GM12891 (cell line): Measurements from ENCODE around the gene PIP5K1C.

ENCODE experiments used
- PAX5 ChIP-seq: IDR thresholded peaks from 2 replicates; pipeline ENCODE4 v1.6.1; 2011; ENCODE audit warnings: low read length, moderate library complexity, mild to moderate bottlenecking; ENCODE audit not compliant: insufficient read depth, severe bottlenecking
- POLR2A ChIP-seq: IDR thresholded peaks from 2 replicates; pipeline ENCODE4 v1.6.1; 2011; ENCODE audit warnings: low read depth, low read length, control low read depth
- POLR2AphosphoS5 ChIP-seq: IDR thresholded peaks from 2 replicates; pipeline ENCODE4 v1.6.1; 2011; ENCODE audit warnings: low read depth, low read length, control low read depth
- POU2F2 ChIP-seq: IDR thresholded peaks from 2 replicates; pipeline ENCODE4 v1.6.1; 2011; ENCODE audit warnings: low read depth, mild to moderate bottlenecking, control low read depth, low read length, moderate library complexity
- SPI1 ChIP-seq: IDR thresholded peaks from 2 replicates; pipeline ENCODE4 v1.6.1; 2011; ENCODE audit warnings: low read depth, low read length, control low read depth
- TAF1 ChIP-seq: IDR thresholded peaks from 2 replicates; pipeline ENCODE4 v1.6.1; 2011; ENCODE audit warnings: low read depth, low read length, control low read depth

GRCh38 chr19:3720349-3720917 lies 20.2 kb upstream of the PIP5K1C start:
- TF ChIP-seq POLR2AphosphoS5 (no peak), POLR2A (no peak), SPI1 (no peak), TAF1 (no peak), POU2F2 (no peak), PAX5 (no peak)
